ENCODE data around the gene ITGBL1. TPM values are rescaled to one million over a fixed set of nuclear protein-coding genes. Genes with fewer than 3 reads are reported as not detected.

ITGBL1 gene, protein sequence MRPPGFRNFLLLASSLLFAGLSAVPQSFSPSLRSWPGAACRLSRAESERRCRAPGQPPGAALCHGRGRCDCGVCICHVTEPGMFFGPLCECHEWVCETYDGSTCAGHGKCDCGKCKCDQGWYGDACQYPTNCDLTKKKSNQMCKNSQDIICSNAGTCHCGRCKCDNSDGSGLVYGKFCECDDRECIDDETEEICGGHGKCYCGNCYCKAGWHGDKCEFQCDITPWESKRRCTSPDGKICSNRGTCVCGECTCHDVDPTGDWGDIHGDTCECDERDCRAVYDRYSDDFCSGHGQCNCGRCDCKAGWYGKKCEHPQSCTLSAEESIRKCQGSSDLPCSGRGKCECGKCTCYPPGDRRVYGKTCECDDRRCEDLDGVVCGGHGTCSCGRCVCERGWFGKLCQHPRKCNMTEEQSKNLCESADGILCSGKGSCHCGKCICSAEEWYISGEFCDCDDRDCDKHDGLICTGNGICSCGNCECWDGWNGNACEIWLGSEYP
- polyA plus RNA-seq (2012; ENCODE audit: insufficient read depth, insufficient read length, low read depth), result not detected

DNA sequence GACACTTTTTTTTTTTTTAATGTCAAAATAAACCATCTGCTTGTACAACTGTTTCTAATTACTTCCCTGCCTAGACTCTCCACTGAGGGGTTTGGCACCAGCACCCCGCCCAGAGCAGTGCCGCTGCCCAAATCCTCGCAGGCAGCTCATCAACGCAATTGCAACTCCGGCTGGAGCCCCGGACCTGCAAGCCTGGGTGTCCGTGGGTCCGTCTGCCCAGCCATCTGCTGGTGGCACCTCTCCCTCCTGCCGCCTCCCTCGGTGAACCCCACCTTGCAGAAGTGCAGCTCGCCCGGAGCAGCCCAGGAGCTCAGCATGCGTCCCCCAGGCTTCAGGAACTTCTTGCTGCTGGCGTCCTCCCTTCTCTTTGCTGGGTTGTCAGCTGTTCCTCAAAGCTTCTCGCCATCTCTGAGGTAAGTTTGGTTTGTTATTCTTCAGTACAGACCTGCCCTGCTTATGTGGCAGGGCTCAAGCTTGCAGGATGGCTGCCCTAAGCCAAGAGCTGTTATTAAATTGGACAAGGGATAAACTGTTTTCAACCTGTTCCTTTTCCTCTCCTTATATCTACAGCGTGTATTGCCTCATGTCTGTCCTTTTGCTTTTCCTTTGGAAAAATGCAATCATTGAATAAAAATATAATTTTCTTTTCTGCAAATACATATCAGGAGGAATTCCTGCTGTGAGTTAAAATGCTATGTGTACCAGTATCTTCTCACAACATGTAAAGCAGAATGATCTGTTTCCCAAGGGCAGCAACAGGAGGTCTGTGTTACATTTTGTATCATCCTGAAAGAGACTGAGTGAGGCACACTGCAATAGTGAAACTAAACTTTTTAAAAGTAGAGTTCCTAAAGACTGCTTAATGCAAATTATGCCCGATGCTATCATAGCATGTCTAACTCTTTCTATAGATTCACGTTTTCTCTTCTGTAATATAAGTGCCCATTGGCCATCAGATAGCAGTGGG is at the start of gene ITGBL1:
Gene ITGBL1 (plus strand): TSS at position 157 of the 967 bp plus-strand sequence. CDS start 159 bp downstream, at position 316.
- TF ChIP-seq, protein P1, sequence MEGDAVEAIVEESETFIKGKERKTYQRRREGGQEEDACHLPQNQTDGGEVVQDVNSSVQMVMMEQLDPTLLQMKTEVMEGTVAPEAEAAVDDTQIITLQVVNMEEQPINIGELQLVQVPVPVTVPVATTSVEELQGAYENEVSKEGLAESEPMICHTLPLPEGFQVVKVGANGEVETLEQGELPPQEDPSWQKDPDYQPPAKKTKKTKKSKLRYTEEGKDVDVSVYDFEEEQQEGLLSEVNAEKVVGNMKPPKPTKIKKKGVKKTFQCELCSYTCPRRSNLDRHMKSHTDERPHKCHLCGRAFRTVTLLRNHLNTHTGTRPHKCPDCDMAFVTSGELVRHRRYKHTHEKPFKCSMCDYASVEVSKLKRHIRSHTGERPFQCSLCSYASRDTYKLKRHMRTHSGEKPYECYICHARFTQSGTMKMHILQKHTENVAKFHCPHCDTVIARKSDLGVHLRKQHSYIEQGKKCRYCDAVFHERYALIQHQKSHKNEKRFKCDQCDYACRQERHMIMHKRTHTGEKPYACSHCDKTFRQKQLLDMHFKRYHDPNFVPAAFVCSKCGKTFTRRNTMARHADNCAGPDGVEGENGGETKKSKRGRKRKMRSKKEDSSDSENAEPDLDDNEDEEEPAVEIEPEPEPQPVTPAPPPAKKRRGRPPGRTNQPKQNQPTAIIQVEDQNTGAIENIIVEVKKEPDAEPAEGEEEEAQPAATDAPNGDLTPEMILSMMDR (IDR thresholded peaks at IDR 0.05; ENCODE audit: low read depth, low read length), result no peak
- Histone ChIP-seq H3K9me3 (no peaks in the 10 kb centered on the region), H3K36me3 (no peaks in the 10 kb centered on the region), H3K4me1 (no peaks in the 10 kb centered on the region), H3K27me3 (peaks cover 19% of the 10 kb centered on the region), H3K4me3 (ENCODE audit: low read depth, low read length) (peak within 1 kb of the TSS; percentile 10; the same call in 1 of the 2 replicates)
- DNase-seq, result no peak

DNA sequence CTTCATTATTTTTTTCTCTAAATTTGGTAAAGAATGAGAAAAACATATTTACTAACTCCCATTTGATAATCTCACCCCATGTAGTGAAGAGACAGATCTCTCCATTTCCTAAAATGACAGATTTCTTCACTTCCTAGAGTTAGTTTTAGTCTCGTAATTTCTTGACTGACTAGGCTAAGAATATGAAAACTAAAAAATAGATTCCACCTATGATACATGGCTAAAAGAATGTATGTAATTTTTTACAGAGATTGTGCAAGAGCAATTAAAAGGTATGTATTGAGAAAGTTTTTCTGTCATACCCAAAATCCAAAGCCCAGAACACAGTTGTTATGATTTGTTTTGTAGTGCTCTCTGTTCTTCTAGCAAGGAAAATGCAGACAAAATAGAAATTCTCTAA is 45.7 kb upstream of the ITGBL1 start:
- no peak for DNase-seq
- Histone ChIP-seq H3K36me3 (no peaks in the 10 kb centered on the region), H3K27me3 (peaks cover 12% of the 10 kb centered on the region), H3K4me3 (ENCODE audit: low read depth, low read length) (no peak overlapping the region), H3K9me3 (no peaks in the 10 kb centered on the region), H3K4me1 (no peaks in the 10 kb centered on the region)
- TF ChIP-seq, protein P1 (IDR thresholded peaks at IDR 0.05; ENCODE audit: low read depth, low read length), result no peak

GRCh38 chr13:101408154-101408553 is 44.3 kb upstream of the ITGBL1 start:
- Histone ChIP-seq H3K9me3 (no peaks in the 10 kb centered on the region), H3K4me3 (ENCODE audit: low read depth, low read length) (no peak overlapping the region), H3K36me3 (no peaks in the 10 kb centered on the region), H3K4me1 (no peaks in the 10 kb centered on the region), H3K27me3 (peaks cover 19% of the 10 kb centered on the region)
- TF ChIP-seq, protein P1 (IDR thresholded peaks at IDR 0.05; ENCODE audit: low read depth, low read length), result no peak
- DNase-seq, result no peak

- Histone ChIP-seq H3K4me1 (no peaks in the 10 kb centered on the region), H3K36me3 (no peaks in the 10 kb centered on the region), H3K4me3 (ENCODE audit: low read depth, low read length) (no peak overlapping the region), H3K27me3 (peaks cover 25% of the 10 kb centered on the region), H3K9me3 (no peaks in the 10 kb centered on the region)
- DNase-seq, result no peak
- TF ChIP-seq, protein P1 (IDR thresholded peaks at IDR 0.05; ENCODE audit: low read depth, low read length), result no peak
These were observed 43.4 kb upstream of the ITGBL1 start for GRCh38 chr13:101408992-101409656.

DNA sequence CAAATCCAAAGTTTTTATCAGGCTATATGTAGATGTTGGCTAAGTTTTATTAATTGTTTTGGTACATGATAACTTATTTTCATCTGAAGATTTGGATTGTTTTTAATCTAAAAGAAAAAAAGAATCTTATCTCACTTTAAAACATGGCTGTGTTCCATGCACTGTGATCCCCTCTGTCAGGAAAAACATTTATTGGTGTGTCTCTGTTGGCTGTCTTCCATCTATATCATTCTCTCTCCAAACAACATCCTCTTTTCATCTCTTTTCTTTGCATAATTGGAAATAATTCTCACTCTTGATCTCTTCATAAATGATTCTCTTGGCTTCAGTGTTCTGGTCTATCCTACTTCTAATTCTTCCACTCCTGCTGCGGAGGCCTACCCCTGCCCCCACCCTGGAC is 40.4 kb upstream of the ITGBL1 start:
- peaks cover 48% of the 10 kb centered on the region for H3K27me3 ChIP-seq
- no peak for DNase-seq
- no peaks in the 10 kb centered on the region; the same call in 1 of the 2 replicates for H3K9me3 ChIP-seq
- TF ChIP-seq, protein P1 (IDR thresholded peaks at IDR 0.05; ENCODE audit: low read depth, low read length), result no peak
- H3K4me1 ChIP-seq, result peaks cover 5% of the 10 kb centered on the region
- H3K36me3 ChIP-seq, result no peaks in the 10 kb centered on the region
- no peak overlapping the region for H3K4me3 ChIP-seq (ENCODE audit: low read depth, low read length)
